ENCODE measurements around the gene CHST11. TPM values are rescaled to one million over a fixed set of nuclear protein-coding genes. Genes with fewer than 3 reads are reported as not detected.

Gene CHST11
- total RNA-seq, 2 experiments from 2014 or later: 19.1 to 21.9 TPM

GRCh38 chr12:104478396-104479122 lies 21.8 kb downstream of the CHST11 start:
- peak; percentile 28 for DNase-seq
- peak overlapping the region; percentile 78 for H3K4me3 Mint-ChIP-seq
- H3K4me1 Mint-ChIP-seq: peaks cover 58% of the 10 kb centered on the region
- no peaks in the 10 kb centered on the region for H3K9me3 Mint-ChIP-seq
- peaks cover 25% of the 10 kb centered on the region for H3K36me3 Mint-ChIP-seq
- H3K27me3 Mint-ChIP-seq: no peaks in the 10 kb centered on the region
- peak overlapping the region; percentile 92 for H3K27ac Mint-ChIP-seq

- no peaks in the 10 kb centered on the region for H3K27me3 Mint-ChIP-seq
- no peaks in the 10 kb centered on the region for H3K9me3 Mint-ChIP-seq
Measured at GRCh38 chr12:104479123-104479662, 22.4 kb downstream of the CHST11 start.

GRCh38 chr12:104480012-104480411 lies 23.3 kb downstream of the CHST11 start:
- no peak for DNase-seq
- Mint-ChIP-seq H3K27ac (no peak overlapping the region), H3K9me3 (no peaks in the 10 kb centered on the region), H3K4me1 (peaks cover 59% of the 10 kb centered on the region), H3K27me3 (no peaks in the 10 kb centered on the region), H3K36me3 (peaks cover 30% of the 10 kb centered on the region), H3K4me3 (no peak overlapping the region)

More at GRCh38 chr12:104479123-104479662, 22.4 kb downstream of the CHST11 start:
- Mint-ChIP-seq H3K27ac (peak overlapping the region; percentile 92), H3K36me3 (peaks cover 30% of the 10 kb centered on the region), H3K4me3 (no peak overlapping the region), H3K4me1 (peaks cover 58% of the 10 kb centered on the region)
- no peak for DNase-seq

- Mint-ChIP-seq H3K36me3 (peaks cover 30% of the 10 kb centered on the region), H3K4me3 (no peak overlapping the region), H3K27me3 (no peaks in the 10 kb centered on the region), H3K27ac (peak overlapping the region; percentile 30), H3K4me1 (peaks cover 65% of the 10 kb centered on the region), H3K9me3 (no peaks in the 10 kb centered on the region)
- DNase-seq: no peak
Measured at GRCh38 chr12:104480826-104481440, 24.2 kb downstream of the CHST11 start.

- peaks cover 74% of the 10 kb centered on the region for H3K4me1 Mint-ChIP-seq
Measured at GRCh38 chr12:104482113-104482512, 25.4 kb downstream of the CHST11 start.

GRCh38 chr12:104482748-104483147 lies 26.0 kb downstream of the CHST11 start:
- no peak overlapping the region for H3K4me3 Mint-ChIP-seq
- DNase-seq: no peak
- H3K27ac Mint-ChIP-seq: no peak overlapping the region
- no peaks in the 10 kb centered on the region for H3K9me3 Mint-ChIP-seq
- peaks cover 75% of the 10 kb centered on the region for H3K4me1 Mint-ChIP-seq
- peaks cover 30% of the 10 kb centered on the region for H3K36me3 Mint-ChIP-seq
- no peaks in the 10 kb centered on the region for H3K27me3 Mint-ChIP-seq

More at GRCh38 chr12:104482113-104482512, 25.4 kb downstream of the CHST11 start:
- Mint-ChIP-seq H3K27me3 (no peaks in the 10 kb centered on the region), H3K27ac (no peak overlapping the region), H3K4me3 (no peak overlapping the region), H3K36me3 (peaks cover 30% of the 10 kb centered on the region), H3K9me3 (no peaks in the 10 kb centered on the region)
- DNase-seq: no peak

- no peak overlapping the region for H3K27ac Mint-ChIP-seq
- H3K4me1 Mint-ChIP-seq: peaks cover 68% of the 10 kb centered on the region
- no peak overlapping the region for H3K4me3 Mint-ChIP-seq
- no peaks in the 10 kb centered on the region for H3K27me3 Mint-ChIP-seq
- H3K36me3 Mint-ChIP-seq: peaks cover 30% of the 10 kb centered on the region
- H3K9me3 Mint-ChIP-seq: no peaks in the 10 kb centered on the region
- DNase-seq: no peak
Measured at GRCh38 chr12:104484079-104484478, 27.3 kb downstream of the CHST11 start.

GRCh38 chr12:104485651-104486362 lies 29.1 kb downstream of the CHST11 start:
- H3K27ac Mint-ChIP-seq: peak overlapping the region; percentile 70
- H3K4me3 Mint-ChIP-seq: peak overlapping the region; percentile 51
- DNase-seq: peak; percentile 46
- H3K27me3 Mint-ChIP-seq: no peaks in the 10 kb centered on the region
- H3K36me3 Mint-ChIP-seq: peaks cover 19% of the 10 kb centered on the region
- peaks cover 73% of the 10 kb centered on the region for H3K4me1 Mint-ChIP-seq
- no peaks in the 10 kb centered on the region for H3K9me3 Mint-ChIP-seq

- Mint-ChIP-seq H3K27me3 (no peaks in the 10 kb centered on the region), H3K4me3 (no peak overlapping the region), H3K4me1 (peaks cover 73% of the 10 kb centered on the region), H3K9me3 (no peaks in the 10 kb centered on the region), H3K27ac (peak overlapping the region; percentile 70), H3K36me3 (peaks cover 15% of the 10 kb centered on the region)
- DNase-seq: no peak
Measured at GRCh38 chr12:104486363-104486750, 29.6 kb downstream of the CHST11 start.

GRCh38 chr12:104486943-104487819 lies 30.4 kb downstream of the CHST11 start:
- Mint-ChIP-seq H3K4me3 (no peak overlapping the region), H3K27me3 (no peaks in the 10 kb centered on the region), H3K4me1 (peaks cover 72% of the 10 kb centered on the region), H3K36me3 (peaks cover 11% of the 10 kb centered on the region), H3K27ac (peak overlapping the region; percentile 47), H3K9me3 (no peaks in the 10 kb centered on the region)
- DNase-seq: no peak

GRCh38 chr12:104488374-104488773 lies 31.6 kb downstream of the CHST11 start:
- no peaks in the 10 kb centered on the region for H3K27me3 Mint-ChIP-seq
- H3K4me3 Mint-ChIP-seq: no peak overlapping the region
- H3K36me3 Mint-ChIP-seq: peaks cover 14% of the 10 kb centered on the region
- DNase-seq: no peak
- H3K9me3 Mint-ChIP-seq: no peaks in the 10 kb centered on the region
- H3K4me1 Mint-ChIP-seq: peaks cover 73% of the 10 kb centered on the region
- H3K27ac Mint-ChIP-seq: no peak overlapping the region

- H3K27me3 Mint-ChIP-seq: no peaks in the 10 kb centered on the region
Measured at GRCh38 chr12:104490186-104490585, 33.4 kb downstream of the CHST11 start.

GRCh38 chr12:104490850-104491249 lies 34.1 kb downstream of the CHST11 start:
- no peak for DNase-seq
- peaks cover 13% of the 10 kb centered on the region for H3K36me3 Mint-ChIP-seq
- H3K27me3 Mint-ChIP-seq: no peaks in the 10 kb centered on the region
- H3K4me1 Mint-ChIP-seq: peaks cover 69% of the 10 kb centered on the region
- H3K9me3 Mint-ChIP-seq: no peaks in the 10 kb centered on the region
- peak overlapping the region; percentile 60 for H3K27ac Mint-ChIP-seq
- no peak overlapping the region for H3K4me3 Mint-ChIP-seq

More at GRCh38 chr12:104490186-104490585, 33.4 kb downstream of the CHST11 start:
- H3K27ac Mint-ChIP-seq: peak overlapping the region; percentile 60
- H3K36me3 Mint-ChIP-seq: peaks cover 10% of the 10 kb centered on the region
- peaks cover 72% of the 10 kb centered on the region for H3K4me1 Mint-ChIP-seq
- H3K9me3 Mint-ChIP-seq: no peaks in the 10 kb centered on the region
- no peak for DNase-seq
- peak overlapping the region; percentile 40 for H3K4me3 Mint-ChIP-seq

GRCh38 chr12:104493496-104493895 lies 36.7 kb downstream of the CHST11 start:
- peaks cover 21% of the 10 kb centered on the region for H3K36me3 Mint-ChIP-seq
- peaks cover 63% of the 10 kb centered on the region for H3K4me1 Mint-ChIP-seq
- H3K27ac Mint-ChIP-seq: peak overlapping the region; percentile 36
- no peak for DNase-seq
- H3K27me3 Mint-ChIP-seq: no peaks in the 10 kb centered on the region
- H3K4me3 Mint-ChIP-seq: no peak overlapping the region
- H3K9me3 Mint-ChIP-seq: no peaks in the 10 kb centered on the region

Data from activated naive CD8-positive, alpha-beta T cell treated with anti-CD3 and anti-CD28 coated beads for 36 hours (primary cell).